ENCODE results near the gene PGK1.
A peak's percentile ranks its signal among the peaks of the same experiment; 100 is the strongest.
"Not testable (repeated sequence)": the region's sequence is repeated elsewhere in the genome, so short reads cannot be mapped to it uniquely, and the experiment has no call there.

Gene PGK1

DNA sequence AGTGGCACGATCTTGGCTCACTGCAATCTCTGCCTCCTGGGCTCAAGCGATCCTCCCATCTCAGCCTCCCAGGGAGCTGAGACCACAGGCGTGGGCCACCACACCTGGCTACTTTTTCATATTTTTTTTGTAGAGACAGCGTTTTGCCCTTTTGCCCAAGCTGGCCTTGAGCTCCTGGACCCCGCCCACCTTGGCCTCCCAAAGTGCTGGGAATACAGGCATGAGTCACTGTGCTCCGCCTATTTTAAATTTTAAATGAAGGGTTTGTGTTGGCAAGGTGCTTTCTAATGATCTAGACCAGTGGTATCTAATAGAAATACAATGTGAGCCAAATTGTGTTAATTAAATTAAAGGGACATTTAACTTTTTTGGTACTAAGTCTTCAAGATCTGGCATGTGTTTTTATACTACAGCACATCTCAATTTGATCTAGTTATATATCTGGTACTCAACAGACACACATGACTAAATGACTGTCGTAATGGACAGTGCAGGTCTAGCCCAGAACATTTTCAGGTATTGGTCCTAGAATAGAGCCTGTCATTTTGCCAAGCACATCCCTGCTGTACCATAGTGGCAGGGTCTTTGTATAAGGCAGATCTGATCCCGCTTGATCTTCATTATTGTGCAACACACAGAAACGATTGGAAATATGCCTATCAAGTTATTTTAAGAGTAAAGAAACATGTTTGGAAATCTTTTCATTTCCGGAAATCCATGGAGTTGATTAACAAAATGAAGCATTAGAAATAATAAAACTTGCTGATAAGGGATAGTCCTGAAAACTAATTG, 7.3 kb downstream of the PGK1 start:
- FAIRE-seq (no peak), DNase-seq (ENCODE audit: extremely low spot score, insufficient read length, low read depth) (no peak)

DNA sequence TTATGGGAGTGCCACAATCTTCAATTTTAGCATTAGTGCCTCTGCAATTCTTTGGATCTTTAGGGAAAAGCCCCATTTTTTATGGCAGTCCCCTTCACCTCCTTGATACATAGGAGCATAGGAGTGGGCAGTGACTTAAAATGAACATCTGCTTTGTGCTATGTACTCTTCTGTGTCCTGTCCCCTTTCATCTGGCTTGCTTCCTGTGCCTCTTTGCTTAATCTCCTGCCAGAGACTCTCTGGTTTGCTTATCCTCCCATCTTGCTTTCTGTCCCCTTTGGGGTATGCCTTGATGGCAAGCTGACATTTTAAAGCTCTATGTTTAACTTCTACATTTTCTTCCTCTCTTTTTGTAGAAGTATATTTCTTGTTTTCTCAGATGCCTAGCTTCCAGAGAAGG, 12.3 kb downstream of the PGK1 start:
- DNase-seq (ENCODE audit: extremely low spot score, insufficient read length, low read depth) (no peak), FAIRE-seq (no peak)

DNA sequence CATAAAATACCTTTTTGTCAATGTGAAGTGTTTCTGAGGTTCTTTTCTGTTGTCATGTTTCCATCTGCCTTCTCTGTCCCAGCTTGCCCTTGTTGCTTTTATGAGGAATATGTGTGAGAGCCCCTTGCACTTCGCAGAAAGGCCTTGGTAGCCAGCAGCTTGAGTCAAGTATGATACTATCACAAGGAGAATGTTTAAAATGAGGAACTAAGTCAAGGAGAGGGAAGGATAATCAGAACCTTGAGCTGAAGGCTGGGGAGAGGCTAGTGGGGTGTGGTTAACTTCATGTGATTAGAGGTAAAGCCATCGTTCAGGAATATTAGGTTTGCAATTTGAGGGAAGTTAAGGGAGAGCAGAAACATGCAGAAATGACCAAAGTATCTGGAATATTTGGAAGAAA, 12.7 kb downstream of the PGK1 start:
- FAIRE-seq (no peak), DNase-seq (ENCODE audit: extremely low spot score, insufficient read length, low read depth) (no peak)

DNA sequence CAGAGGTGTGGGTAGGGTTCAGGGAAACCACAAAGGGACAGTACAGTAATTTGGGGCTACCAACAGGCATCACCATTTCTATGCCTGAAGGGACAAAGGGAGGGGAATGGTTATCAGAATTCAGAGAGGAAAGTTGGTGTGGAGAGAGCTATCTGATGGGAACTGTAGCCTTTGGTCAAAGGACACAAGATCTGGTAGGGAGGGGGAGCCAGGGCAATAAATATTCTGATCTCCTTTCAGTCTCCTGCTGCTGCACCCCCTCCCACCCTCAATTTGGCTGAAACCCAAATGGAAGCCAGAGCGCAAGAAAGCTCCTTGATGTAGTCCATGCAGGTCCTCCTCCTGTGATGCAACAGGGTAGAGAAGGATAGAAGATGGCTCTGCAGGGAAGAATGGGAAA, 14.6 kb downstream of the PGK1 start:
- DNase-seq (ENCODE audit: extremely low spot score, insufficient read length, low read depth) (no peak), FAIRE-seq (no peak)

DNA sequence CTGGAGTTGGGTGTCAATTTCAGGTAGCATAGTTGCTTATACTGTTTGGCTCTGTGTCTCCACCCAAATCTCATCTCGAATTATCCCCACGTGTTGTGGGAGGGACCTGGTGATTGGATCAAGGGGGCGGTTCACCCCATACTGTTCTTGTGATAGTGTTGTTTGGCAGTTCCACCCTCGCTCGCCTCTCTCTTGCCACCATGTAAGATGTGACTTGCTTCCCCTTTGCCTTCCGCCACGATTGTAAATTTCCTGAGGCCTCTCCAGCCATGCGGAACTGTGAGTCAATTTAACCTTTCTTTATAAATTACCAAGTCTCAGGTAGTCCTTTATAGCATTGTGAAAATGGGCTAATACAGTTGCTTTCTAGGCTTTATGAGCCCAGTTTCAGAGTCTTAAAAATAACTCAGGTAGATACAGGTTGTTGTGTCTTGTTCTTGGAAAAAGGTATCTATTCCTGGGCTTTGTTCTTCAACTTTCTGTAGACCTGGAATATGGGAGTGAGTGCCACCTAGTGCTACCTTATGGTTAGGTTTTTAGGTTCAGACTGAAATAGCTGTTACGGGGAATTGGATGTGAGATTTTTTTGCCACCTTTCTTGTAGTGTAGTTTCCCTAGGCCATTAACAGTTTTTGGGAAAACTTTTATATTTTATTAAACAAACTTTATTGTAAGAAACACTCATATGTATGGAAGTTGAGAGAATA, 15.6 kb downstream of the PGK1 start:
- peak; percentile 87 for FAIRE-seq

DNA sequence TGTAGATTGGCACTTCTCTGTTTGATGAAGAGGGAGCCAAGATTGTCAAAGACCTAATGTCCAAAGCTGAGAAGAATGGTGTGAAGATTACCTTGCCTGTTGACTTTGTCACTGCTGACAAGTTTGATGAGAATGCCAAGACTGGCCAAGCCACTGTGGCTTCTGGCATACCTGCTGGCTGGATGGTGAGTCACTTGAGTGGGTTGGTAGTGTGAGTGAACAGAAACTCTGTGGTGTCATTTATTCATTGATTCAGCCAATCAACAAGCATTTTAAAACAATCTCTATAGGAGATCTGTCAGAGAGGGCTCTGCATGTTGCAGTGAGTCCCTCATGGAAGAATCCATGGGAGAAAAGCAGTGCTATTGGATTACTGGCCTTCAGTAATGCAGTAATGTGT, 19.1 kb downstream of the PGK1 start:
- no peak for DNase-seq (ENCODE audit: extremely low spot score, insufficient read length, low read depth)
- FAIRE-seq, result no peak

More for the DNA sequence above, 15.6 kb downstream of the PGK1 start:
- no peak for DNase-seq (ENCODE audit: extremely low spot score, insufficient read length, low read depth)

DNA sequence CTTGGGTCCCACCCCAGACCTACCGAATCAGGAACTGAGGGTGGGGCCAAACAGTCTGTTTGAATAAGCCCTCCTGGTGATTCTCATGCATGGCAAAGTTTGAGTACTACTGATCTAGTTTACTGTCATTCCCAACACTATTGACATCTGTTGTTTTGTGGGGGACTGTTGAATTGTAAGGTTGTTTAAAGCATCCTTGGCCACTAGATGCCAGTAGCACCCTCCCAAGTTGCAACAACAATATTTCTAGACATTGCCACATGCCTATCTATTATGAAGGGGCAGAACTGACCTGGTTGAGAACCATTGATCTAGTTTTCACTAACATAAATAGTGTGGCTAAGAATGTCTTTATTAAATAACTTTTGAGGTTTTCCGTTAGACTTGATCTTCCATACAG, 20.3 kb downstream of the PGK1 start:
- peak; percentile 60 for FAIRE-seq
- no peak for DNase-seq (ENCODE audit: extremely low spot score, insufficient read length, low read depth)

DNA sequence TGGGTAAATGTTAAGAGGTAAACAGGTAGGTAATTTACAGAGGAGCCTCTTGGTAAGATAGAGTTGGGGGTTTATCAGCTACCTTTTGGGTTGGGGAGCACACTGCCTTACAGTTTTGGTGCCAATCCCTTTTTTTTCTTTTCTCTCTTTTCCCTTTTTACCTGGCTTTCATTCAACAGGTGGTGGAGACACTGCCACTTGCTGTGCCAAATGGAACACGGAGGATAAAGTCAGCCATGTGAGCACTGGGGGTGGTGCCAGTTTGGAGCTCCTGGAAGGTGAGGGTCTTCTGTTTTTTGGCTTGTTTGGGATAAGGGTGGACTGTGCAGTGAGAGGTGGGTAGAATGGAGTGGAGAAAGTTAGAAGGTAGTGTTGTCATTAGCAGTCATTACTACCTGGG, 21.1 kb downstream of the PGK1 start:
- FAIRE-seq (no peak), DNase-seq (ENCODE audit: extremely low spot score, insufficient read length, low read depth) (no peak)

DNA sequence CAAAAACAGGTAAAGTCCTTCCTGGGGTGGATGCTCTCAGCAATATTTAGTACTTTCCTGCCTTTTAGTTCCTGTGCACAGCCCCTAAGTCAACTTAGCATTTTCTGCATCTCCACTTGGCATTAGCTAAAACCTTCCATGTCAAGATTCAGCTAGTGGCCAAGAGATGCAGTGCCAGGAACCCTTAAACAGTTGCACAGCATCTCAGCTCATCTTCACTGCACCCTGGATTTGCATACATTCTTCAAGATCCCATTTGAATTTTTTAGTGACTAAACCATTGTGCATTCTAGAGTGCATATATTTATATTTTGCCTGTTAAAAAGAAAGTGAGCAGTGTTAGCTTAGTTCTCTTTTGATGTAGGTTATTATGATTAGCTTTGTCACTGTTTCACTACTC, 21.7 kb downstream of the PGK1 start:
- DNase-seq (ENCODE audit: extremely low spot score, insufficient read length, low read depth); FAIRE-seq: not testable (repeated sequence)

DNA sequence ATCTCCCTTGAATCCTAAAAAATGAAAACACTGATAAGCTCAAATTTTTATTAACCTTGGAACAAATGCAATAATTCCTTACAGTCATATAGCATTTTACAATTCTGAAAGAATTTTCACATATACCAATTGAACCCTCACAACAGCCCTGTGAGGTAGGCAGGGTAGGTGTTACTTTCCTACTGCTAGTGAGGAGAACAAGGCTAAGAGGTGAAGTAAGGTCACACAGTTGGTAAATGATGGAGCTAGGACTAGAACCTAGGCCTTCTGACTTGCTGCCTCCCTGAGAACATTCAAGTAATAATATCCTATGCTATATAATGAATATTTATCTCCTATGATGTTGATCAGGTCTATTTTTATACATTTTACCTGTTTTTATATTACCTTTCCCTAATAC, 25.7 kb downstream of the PGK1 start:
- DNase-seq (ENCODE audit: extremely low spot score, insufficient read length, low read depth) (no peak), FAIRE-seq (no peak)

DNA sequence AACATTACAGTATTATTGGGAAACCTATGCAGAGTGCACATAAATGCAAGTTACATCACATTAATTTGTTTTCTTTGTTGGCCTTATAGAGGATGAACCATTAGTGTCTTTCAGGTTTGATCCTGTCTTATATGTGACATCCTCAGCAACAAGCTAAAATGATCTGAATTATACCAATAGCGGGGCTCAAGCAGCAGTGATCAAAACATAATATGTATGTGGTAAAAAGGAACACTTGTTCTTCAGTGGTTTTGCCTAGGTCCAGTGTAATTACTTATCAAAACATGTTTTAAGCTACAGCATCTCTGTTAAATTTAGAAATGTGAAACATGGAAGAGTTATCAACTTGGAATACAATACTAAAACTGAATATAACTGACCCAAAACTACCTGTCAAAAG, 26.3 kb downstream of the PGK1 start:
- DNase-seq (ENCODE audit: extremely low spot score, insufficient read length, low read depth) (no peak), FAIRE-seq (no peak)

DNA sequence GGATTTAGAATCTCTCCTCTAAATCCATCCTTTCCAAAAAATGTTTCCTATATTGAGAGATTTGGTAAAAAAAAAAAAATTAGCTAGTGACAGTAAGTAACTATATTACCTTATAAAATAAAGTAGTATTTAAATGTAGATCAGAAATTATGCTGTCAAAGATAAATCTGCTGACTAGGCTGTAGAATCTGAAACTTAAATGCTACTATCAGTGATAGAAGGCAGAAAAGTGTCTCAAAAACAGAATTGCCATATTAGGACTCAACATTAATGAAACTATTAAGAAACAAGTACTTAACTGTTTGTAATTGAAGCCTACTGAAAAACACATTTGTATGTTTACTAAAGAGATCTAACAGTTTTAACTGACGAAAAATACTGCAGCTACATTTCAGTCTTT, 27.1 kb downstream of the PGK1 start:
- no peak for DNase-seq (ENCODE audit: extremely low spot score, insufficient read length, low read depth)
- FAIRE-seq, result no peak

DNA sequence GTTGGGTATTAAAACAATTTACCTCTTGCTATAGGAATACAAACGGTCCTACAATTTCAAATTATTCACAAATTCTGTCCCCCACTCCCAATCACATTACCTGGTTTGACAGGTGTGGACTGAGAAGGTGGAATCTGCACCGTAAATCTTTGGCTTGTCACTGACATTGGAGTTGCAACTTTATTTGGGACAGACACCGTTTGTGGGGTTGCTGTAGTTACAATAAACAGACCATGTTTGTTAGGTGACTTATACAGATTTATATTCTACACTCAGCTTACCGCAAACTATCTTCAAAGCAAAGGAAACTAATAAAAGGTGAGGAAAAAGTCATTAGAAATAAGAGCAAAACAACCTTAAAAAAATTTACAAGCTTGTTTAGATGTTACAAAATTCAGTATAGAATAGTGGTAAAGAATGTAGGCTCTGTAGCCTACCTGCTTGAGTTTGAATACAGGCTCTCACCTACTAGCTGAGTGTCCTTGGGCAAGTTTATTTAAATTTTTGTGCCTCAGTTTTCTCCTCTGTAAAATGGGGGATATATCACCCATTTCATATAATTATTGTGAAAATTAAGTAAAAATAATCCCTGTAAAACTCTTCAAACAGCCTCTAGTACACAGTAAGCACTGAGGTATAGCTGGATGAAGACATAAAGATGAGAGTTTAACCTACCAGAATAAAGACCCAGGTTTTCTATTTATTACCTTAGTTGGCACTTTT, 29.4 kb downstream of the PGK1 start:
- DNase-seq (ENCODE audit: extremely low spot score, insufficient read length, low read depth) (no peak), FAIRE-seq (no peak)

DNA sequence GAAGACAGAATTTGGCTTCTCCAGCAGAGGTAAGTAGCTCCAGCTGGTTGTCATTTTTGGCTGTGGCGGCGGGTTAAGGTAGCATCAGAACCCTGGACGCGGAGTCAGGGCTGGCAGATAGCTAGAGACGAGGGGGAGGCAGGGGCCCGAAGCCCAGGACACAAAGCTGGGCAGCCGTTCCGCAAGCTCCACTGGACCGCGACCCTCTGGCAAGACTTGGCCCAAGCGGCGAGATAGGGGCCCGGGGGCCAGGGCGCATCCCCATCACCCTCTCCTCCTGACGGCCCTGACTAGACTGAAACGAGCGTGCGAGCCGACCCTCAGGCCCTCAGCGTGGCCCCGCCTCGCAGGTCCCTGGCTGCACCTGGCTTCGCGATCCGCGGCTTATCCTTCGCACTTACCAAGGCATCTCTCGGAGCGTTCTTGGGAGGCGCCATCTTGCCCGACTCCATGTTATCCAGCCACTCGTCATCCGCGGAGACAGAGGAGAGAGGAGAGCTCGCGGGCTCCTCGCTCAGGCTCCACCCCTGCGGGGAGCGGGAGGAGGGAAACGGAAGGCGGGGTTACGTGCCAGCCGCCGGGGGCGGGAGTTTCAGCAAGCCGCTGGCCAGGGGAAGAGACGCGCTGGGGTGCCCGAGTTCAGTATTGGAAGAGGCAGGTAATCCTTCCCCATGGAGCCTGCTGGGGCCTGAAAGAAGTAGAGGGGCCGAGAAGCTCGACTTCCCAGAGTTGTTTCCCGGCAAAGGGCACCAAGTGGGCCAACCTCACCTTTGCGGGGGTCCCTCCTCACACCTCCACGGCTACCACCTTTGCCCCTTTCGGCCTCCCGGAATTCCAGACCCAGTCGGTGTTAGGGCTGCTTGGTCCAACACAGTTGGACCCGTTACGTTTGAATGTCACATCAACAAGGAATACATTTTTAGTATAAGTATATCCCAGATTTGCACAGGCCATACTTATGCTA, 35.4 kb downstream of the PGK1 start, which contains the start of gene TAF9B:
Gene TAF9B, minus strand, starts transcription at position 491 of the 964 bp plus-strand sequence. Its CDS starts 39 bp downstream, at position 452.
- peak; percentile 58 for DNase-seq (ENCODE audit: extremely low spot score, insufficient read length, low read depth)
- FAIRE-seq, result peak; percentile 99

DNA sequence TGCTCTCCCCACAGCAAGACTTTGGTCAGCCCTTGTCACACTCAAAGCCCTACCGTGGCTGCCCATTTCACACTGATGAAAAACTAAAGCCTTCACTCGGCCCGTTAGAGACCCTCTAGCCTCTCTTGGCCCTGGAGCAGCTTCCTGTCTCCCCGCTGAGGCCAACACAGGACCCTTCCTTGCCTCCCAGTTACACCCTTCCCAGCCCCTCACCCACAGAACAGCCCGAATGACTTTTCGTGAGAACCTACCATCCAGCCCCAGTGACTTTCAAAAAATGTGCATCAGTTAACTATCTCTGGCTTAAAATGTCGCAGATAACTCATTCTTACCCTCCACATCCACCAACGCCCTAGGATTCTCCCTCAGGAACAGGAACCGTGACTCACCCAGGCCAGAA, 36.2 kb downstream of the PGK1 start:
- FAIRE-seq (no peak), DNase-seq (ENCODE audit: extremely low spot score, insufficient read length, low read depth) (no peak)

DNA sequence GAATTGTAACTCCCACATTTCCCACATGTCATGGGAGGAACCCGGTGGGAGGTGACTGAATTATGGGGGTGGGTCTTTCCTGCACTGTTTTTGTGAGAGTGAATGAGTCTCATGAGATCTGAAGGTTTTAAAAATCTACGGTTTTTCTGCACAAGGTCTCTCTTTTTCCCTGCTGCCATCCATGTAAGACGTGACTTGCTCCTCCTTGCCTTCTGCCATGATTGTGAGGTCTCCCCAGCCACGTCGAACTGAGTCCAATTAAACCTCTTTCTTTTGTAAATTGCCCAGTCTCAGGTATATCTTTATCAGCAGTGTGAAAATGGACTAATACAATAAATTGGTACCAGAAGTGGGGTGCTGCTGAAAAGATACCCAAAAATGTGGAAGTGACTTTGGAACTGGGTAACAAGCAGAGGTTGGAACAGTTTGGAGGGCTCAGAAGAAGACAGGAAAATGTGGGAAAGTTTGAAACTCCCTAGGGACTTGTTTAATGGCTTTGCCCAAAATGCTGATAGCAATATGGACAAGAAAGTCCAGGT, 43.0 kb downstream of the PGK1 start:
- DNase-seq (ENCODE audit: extremely low spot score, insufficient read length, low read depth); FAIRE-seq: not testable (repeated sequence)

DNA sequence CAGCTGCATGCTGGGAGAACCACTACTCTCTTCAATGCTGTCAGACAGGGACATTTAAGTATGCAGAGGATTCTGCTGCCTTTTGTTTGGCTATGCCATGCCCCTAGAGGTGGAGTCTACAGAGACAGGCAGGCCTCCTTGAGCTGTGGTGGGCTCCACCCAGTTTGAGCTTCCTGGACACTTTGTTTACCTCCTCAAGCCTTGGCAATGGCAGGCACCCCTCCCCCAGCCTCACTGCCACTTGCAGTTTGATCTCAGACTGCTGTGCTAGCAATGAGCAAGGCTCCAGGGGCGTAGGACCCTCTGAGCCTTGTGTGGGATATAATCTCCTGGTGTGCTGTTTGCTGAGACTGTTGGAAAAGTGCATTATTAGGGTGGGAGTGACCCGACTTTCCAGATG, 53.3 kb downstream of the PGK1 start:
- DNase-seq (ENCODE audit: extremely low spot score, insufficient read length, low read depth); FAIRE-seq: not testable (repeated sequence)

DNA sequence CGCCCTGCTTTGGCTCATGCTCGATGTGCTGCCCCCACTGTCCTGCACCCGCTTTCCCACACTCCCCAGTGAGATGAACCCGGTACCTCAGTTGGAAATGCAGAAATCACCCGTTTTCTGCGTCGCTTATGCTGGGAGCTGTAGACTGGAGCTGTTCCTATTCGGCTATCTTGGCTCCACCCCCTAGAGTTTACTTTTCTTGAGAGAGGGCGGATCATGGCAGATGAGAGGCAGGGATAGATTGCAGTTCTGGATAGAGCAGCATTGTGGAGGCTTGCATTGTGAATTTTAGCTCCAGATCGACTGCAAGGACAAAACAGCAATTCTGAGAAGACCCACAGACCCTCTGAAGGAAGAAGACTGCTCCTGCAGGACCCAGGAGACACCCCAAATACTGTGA, 53.8 kb downstream of the PGK1 start:
- FAIRE-seq, result not testable (repeated sequence)

DNA sequence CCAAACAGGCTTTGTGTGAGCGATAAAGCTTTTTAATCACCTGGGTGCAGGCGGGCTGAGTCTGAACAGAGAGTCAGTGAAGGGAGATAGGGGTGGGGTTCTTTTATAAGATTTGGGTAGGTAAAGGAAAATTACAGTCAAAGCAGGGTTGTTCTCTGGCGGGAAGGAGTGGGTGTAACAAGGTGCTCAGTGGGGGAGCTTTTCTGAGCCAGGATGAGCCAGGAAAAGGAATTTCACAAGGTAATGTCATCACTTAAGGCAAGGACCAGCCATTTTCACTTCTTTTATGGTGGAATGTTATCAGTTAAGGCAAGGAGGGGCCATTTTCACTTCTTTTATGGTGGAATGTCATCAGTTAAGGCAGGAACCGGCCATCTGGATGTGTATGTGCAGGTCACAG, 56.7 kb downstream of the PGK1 start:
- DNase-seq (ENCODE audit: extremely low spot score, insufficient read length, low read depth); FAIRE-seq: not testable (repeated sequence)

More for the DNA sequence above, 53.8 kb downstream of the PGK1 start:
- DNase-seq (ENCODE audit: extremely low spot score, insufficient read length, low read depth), result not testable (repeated sequence)

Measured in GM18507 (cell line).